Stimulated activated memory B cell treated with anti-CD40 and anti-IgM and Interleukin-4, amounts not matched to agents 10 μg/mL and 1 μg/mL and 100 μg/mL, for 72 hours (primary cell): ENCODE results near the gene PPM1K.
A peak's percentile ranks its signal among the peaks of the same experiment; 100 is the strongest.

Experiments used
- ATAC-seq: fragments of 150-1000 bp; cut with Tn5 transposase; 2 replicates; pipeline ENCODE4 v1.10.0; 2021
- H3K27ac Mint-ChIP-seq: one replicate; pipeline ENCODE4 v1.8.0; 2022; ENCODE audit warnings: mild to moderate bottlenecking, mixed read lengths
- H3K27me3 Mint-ChIP-seq: one replicate; pipeline ENCODE4 v1.8.0; 2022; ENCODE audit warnings: mixed read lengths
- H3K36me3 Mint-ChIP-seq: one replicate; pipeline ENCODE4 v1.8.0; 2022; ENCODE audit warnings: mixed read lengths
- H3K4me1 Mint-ChIP-seq: one replicate; pipeline ENCODE4 v1.8.0; 2022; ENCODE audit warnings: mixed read lengths
- H3K4me3 Mint-ChIP-seq: one replicate; pipeline ENCODE4 v1.8.0; 2022; ENCODE audit warnings: mild to moderate bottlenecking, moderate library complexity, mixed read lengths
- H3K9me3 Mint-ChIP-seq: one replicate; pipeline ENCODE4 v1.8.0; 2022; ENCODE audit warnings: mixed read lengths

Gene PPM1K

DNA sequence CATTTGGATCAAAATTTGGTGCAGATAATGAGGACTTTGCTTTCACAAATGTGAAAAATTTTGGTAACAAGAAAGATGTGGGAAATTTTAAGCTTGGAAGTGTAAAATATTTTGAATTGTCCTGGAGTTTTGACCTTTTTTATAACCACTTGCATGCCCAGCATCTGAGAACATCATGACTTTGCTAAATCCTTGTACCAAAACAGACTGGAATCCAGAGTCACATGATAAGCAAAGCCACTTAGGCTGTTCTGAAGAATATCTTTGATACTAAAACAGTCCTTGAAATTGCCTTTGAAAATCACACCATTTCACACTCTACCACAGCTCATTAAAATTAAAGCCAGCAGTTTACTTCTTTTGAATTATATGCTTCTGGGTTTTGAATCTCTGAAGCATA lies 2.5 kb upstream of the PPM1K start:
- no peak for ATAC-seq
- H3K27ac Mint-ChIP-seq, result peak overlapping the region; percentile 100
- peaks cover 8% of the 10 kb centered on the region for H3K36me3 Mint-ChIP-seq
- no peak overlapping the region for H3K4me3 Mint-ChIP-seq
- H3K27me3 Mint-ChIP-seq, result no peaks in the 10 kb centered on the region
- no peaks in the 10 kb centered on the region for H3K9me3 Mint-ChIP-seq
- peaks cover 25% of the 10 kb centered on the region for H3K4me1 Mint-ChIP-seq

GRCh38 chr4:88285235-88285653 lies 883 bp upstream of the PPM1K start:
- no peak for ATAC-seq
- Mint-ChIP-seq H3K36me3 (peaks cover 17% of the 10 kb centered on the region), H3K27ac (peak overlapping the region; percentile 100)

DNA sequence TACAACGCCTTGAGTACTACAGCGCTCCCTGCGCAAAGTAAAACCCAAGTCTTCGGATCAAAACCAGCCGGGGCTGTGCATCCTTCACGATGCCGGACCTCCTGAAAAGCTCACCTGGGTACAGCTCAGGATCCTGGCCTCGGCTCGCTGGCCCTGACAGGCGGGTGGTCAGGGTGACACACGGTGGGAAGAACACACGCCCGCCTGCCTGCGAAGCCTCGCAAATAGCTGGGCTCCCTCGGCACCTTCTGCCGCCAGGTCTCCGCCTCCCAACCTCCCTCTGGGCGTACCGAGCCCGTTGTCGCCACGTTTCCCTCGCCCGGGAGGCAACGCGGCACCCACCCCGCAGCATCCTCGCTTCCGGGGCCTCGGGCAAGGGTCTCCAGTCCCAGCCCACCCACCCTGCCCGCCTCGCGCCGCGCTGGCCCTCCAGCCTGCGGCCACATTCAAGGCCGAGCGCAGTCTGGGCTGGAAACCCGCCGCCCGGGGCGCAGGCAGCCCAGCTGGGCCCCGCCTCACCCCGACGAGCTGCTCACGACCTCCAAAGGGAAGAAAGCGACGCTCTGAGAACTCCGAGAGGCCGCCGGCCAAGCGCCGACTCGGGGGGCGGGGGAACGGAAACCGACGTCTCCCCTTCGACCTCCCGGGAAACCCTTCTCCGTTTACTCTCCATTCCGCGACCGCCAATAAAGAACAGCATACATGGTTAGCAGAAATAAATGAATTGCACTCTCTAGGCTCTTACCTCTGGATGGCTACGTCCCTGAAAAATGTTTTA lies 511 bp downstream of the PPM1K start:
- ATAC-seq, result peak; percentile 74
- peak overlapping the region; percentile 92 for H3K4me3 Mint-ChIP-seq
- H3K9me3 Mint-ChIP-seq, result no peaks in the 10 kb centered on the region
- H3K4me1 Mint-ChIP-seq, result peaks cover 51% of the 10 kb centered on the region
- peaks cover 19% of the 10 kb centered on the region for H3K36me3 Mint-ChIP-seq
- peak overlapping the region; percentile 100 for H3K27ac Mint-ChIP-seq
- H3K27me3 Mint-ChIP-seq, result no peaks in the 10 kb centered on the region

More at GRCh38 chr4:88285235-88285653, 883 bp upstream of the PPM1K start:
- H3K4me3 Mint-ChIP-seq, result peak overlapping the region; percentile 92
- H3K9me3 Mint-ChIP-seq, result no peaks in the 10 kb centered on the region
- peaks cover 39% of the 10 kb centered on the region for H3K4me1 Mint-ChIP-seq
- no peaks in the 10 kb centered on the region for H3K27me3 Mint-ChIP-seq

GRCh38 chr4:88280228-88280795 lies 4.0 kb downstream of the PPM1K start:
- Mint-ChIP-seq H3K36me3 (peaks cover 42% of the 10 kb centered on the region), H3K4me3 (peak overlapping the region; percentile 79), H3K9me3 (peaks cover 3% of the 10 kb centered on the region), H3K4me1 (peaks cover 78% of the 10 kb centered on the region), H3K27me3 (no peaks in the 10 kb centered on the region), H3K27ac (peak overlapping the region; percentile 100)
- no peak for ATAC-seq

- peaks cover 3% of the 10 kb centered on the region for H3K9me3 Mint-ChIP-seq
- H3K4me3 Mint-ChIP-seq, result peak overlapping the region; percentile 12
- peaks cover 78% of the 10 kb centered on the region for H3K4me1 Mint-ChIP-seq
- peak overlapping the region; percentile 70 for H3K27ac Mint-ChIP-seq
- ATAC-seq, result no peak
- H3K36me3 Mint-ChIP-seq, result peaks cover 44% of the 10 kb centered on the region
- no peaks in the 10 kb centered on the region for H3K27me3 Mint-ChIP-seq
These were observed 6.6 kb downstream of the PPM1K start for GRCh38 chr4:88277711-88278225.

GRCh38 chr4:88276952-88277710 lies 7.2 kb downstream of the PPM1K start:
- peaks cover 71% of the 10 kb centered on the region for H3K4me1 Mint-ChIP-seq
- peak overlapping the region; percentile 12 for H3K4me3 Mint-ChIP-seq
- H3K9me3 Mint-ChIP-seq, result peaks cover 3% of the 10 kb centered on the region
- no peak for ATAC-seq
- peak overlapping the region; percentile 70 for H3K27ac Mint-ChIP-seq
- H3K36me3 Mint-ChIP-seq, result peaks cover 44% of the 10 kb centered on the region
- H3K27me3 Mint-ChIP-seq, result no peaks in the 10 kb centered on the region

- Mint-ChIP-seq H3K36me3 (peaks cover 39% of the 10 kb centered on the region), H3K9me3 (peaks cover 3% of the 10 kb centered on the region), H3K4me3 (peak overlapping the region; percentile 68), H3K27me3 (no peaks in the 10 kb centered on the region), H3K27ac (peak overlapping the region; percentile 70), H3K4me1 (peaks cover 62% of the 10 kb centered on the region)
- ATAC-seq, result peak; percentile 68
These were observed 8.3 kb downstream of the PPM1K start for GRCh38 chr4:88275949-88276515.

DNA sequence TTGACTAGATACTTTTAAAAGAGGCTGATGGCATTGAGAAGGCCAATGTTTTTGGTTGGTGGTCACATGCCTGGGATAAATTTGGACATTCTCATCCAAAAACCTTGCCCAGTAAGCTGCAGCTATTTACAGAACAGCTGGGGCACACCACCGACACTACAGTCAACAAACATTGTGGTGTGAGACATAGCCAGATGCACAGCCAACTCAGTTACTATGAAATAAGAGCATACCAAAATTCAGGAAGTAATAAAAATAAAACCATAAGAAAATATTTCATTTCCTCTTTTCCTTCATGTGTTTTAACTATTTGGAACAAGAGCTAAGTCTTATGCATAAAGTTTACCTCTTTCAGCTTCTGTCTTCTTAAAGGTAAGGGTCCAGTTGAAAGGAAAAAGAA lies 8.8 kb downstream of the PPM1K start:
- peaks cover 36% of the 10 kb centered on the region for H3K36me3 Mint-ChIP-seq
- peaks cover 58% of the 10 kb centered on the region for H3K4me1 Mint-ChIP-seq
- no peaks in the 10 kb centered on the region for H3K27me3 Mint-ChIP-seq
- ATAC-seq, result peak; percentile 96
- peak overlapping the region; percentile 70 for H3K27ac Mint-ChIP-seq
- peaks cover 3% of the 10 kb centered on the region for H3K9me3 Mint-ChIP-seq
- H3K4me3 Mint-ChIP-seq, result peak overlapping the region; percentile 68

DNA sequence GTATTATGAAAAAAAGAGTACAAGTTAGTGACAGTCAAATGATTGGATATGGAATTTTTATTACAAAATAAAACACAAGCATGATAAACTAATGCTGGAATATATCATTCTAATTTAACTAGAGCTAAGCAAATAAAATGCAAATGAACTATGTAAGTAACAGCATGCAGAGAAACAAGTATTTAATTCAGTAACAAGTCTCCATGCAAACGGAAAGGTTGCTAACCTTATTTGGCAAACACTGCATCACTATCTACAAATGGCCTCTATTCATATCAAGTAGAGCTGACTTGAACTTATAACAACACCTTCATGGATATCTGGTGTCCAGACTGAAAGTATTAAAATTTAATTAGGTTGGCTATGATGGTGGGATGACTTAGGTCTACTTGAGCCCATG lies 15.4 kb downstream of the PPM1K start:
- no peak overlapping the region for H3K4me3 Mint-ChIP-seq
- no peak overlapping the region for H3K27ac Mint-ChIP-seq
- no peaks in the 10 kb centered on the region for H3K27me3 Mint-ChIP-seq
- peaks cover 13% of the 10 kb centered on the region for H3K36me3 Mint-ChIP-seq
- no peaks in the 10 kb centered on the region for H3K9me3 Mint-ChIP-seq
- H3K4me1 Mint-ChIP-seq, result peaks cover 3% of the 10 kb centered on the region
- no peak for ATAC-seq

- Mint-ChIP-seq H3K4me1 (no peaks in the 10 kb centered on the region), H3K27me3 (no peaks in the 10 kb centered on the region), H3K9me3 (no peaks in the 10 kb centered on the region), H3K4me3 (no peak overlapping the region), H3K27ac (no peak overlapping the region), H3K36me3 (peaks cover 43% of the 10 kb centered on the region)
- no peak for ATAC-seq
These were observed 20.0 kb downstream of the PPM1K start for GRCh38 chr4:88264336-88264735.

DNA sequence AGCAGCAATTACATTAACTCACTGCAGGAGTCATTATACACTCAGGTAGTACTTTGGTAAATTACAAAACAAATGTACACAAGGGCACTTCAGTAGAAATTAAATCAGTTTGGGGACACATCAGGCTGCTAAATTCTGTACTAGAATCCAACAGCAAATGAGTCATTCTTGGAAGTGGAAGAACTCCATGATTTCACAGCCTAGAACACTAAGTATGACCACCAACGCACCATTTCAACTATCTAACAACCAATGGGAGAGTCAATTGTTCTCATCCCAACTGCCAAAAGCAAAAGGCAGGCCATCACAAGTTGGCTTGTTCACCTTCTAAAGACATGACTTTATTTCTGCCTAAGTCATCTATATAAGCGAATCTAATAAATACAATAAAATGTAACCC lies 26.6 kb downstream of the PPM1K start:
- Mint-ChIP-seq H3K9me3 (no peaks in the 10 kb centered on the region), H3K4me1 (no peaks in the 10 kb centered on the region), H3K4me3 (no peak overlapping the region), H3K27me3 (no peaks in the 10 kb centered on the region), H3K36me3 (peaks cover 30% of the 10 kb centered on the region), H3K27ac (no peak overlapping the region)
- ATAC-seq, result no peak

- Mint-ChIP-seq H3K36me3 (peaks cover 8% of the 10 kb centered on the region), H3K9me3 (no peaks in the 10 kb centered on the region), H3K4me3 (no peak overlapping the region), H3K27me3 (no peaks in the 10 kb centered on the region), H3K27ac (no peak overlapping the region), H3K4me1 (no peaks in the 10 kb centered on the region)
- no peak for ATAC-seq
These were observed 29.2 kb downstream of the PPM1K start for GRCh38 chr4:88255111-88255510.

DNA sequence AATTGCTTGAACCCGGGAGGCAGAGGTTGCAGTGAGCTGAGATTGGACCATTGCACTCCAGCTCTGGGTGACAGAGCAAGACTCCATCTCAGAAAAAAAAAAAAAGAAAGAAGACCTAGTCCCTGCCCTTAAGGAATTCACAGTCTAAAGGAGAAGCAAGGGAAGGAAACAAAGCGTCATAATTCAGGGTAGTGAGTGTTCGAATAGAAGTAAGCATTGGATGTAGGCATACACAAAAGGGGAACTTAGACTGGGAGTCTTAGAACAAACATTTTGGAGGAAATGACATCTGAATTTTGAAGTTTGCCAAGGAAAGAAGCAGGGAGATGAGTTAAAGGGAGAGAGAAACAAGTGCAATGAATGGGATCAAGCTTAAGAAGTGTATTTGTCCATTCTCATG lies 32.4 kb downstream of the PPM1K start:
- Mint-ChIP-seq H3K9me3 (no peaks in the 10 kb centered on the region), H3K27ac (no peak overlapping the region), H3K27me3 (no peaks in the 10 kb centered on the region), H3K36me3 (no peaks in the 10 kb centered on the region), H3K4me3 (no peak overlapping the region), H3K4me1 (no peaks in the 10 kb centered on the region)
- ATAC-seq, result no peak

DNA sequence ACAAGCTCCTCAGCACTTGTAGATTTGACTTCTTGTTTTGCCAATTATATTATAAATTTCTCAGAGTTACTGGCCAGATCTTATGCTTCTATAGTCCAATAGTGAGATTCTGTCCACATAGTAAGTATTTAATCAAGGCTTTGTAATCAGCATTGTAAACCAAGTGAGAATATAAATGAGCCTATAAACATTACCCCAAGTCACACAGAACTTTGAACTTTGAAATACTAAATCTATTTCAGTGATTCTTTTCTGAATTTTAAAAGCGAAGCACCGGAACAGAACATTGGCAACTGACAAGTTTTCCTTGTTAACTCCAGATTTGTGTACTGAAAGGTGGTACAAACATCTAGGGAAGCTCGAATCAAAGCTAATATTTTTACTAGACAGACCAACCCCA lies 37.2 kb downstream of the PPM1K start:
- no peaks in the 10 kb centered on the region for H3K27me3 Mint-ChIP-seq
- H3K9me3 Mint-ChIP-seq, result no peaks in the 10 kb centered on the region
- H3K4me3 Mint-ChIP-seq, result no peak overlapping the region
- peaks cover 13% of the 10 kb centered on the region for H3K4me1 Mint-ChIP-seq
- no peak for ATAC-seq
- H3K36me3 Mint-ChIP-seq, result no peaks in the 10 kb centered on the region
- no peak overlapping the region for H3K27ac Mint-ChIP-seq

DNA sequence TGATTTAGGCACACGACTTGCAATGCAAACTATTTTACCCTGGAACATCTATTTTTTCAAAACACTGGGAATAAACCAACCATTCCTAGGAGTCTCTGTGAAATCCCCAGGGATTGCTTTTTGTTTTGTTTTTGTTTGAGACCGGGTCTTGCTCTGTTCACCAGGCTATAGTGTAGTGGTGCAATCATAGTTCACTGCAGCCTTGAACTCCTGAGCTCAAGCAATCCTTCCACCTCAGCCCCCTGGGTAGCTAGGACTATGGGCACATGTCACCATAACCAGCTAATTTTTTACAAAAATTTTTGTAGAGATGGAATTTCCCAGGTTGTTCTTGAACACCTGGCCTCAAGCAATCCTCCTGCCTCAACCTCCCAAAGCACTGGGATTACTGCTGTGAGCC lies 37.8 kb downstream of the PPM1K start:
- no peak for ATAC-seq
- Mint-ChIP-seq H3K4me3 (no peak overlapping the region), H3K27ac (no peak overlapping the region), H3K9me3 (no peaks in the 10 kb centered on the region), H3K4me1 (peaks cover 13% of the 10 kb centered on the region), H3K27me3 (no peaks in the 10 kb centered on the region), H3K36me3 (no peaks in the 10 kb centered on the region)
